Chondrocyte (in vitro differentiated cells): Measurements from ENCODE around the gene CYBC1. TPM values are rescaled to one million over a fixed set of nuclear protein-coding genes. Genes with fewer than 3 reads are reported as not detected.

Experiments used
- DNase-seq: peaks from one replicate; pipeline ENCODE4 v3.0.0; 2021; ENCODE audit warnings: mixed read lengths, low spot score
- H3K27ac Mint-ChIP-seq: one replicate; pipeline ENCODE4 v1.8.0; 2021; ENCODE audit warnings: mild to moderate bottlenecking, moderate library complexity, mixed read lengths; ENCODE audit not compliant: unreplicated experiment
- H3K27me3 Mint-ChIP-seq: 2 replicates; pipeline ENCODE4 v1.8.0; 2021; ENCODE audit warnings: low read depth, mixed read lengths
- H3K36me3 Mint-ChIP-seq: 2 replicates; pipeline ENCODE4 v1.8.0; 2021; ENCODE audit warnings: low read depth, mixed read lengths
- H3K4me1 Mint-ChIP-seq: 2 replicates; pipeline ENCODE4 v1.8.0; 2021; ENCODE audit warnings: low read depth, mild to moderate bottlenecking, mixed read lengths
- H3K4me3 Mint-ChIP-seq: one replicate; pipeline ENCODE4 v1.8.0; 2021; ENCODE audit warnings: mild to moderate bottlenecking, moderate library complexity, mixed read lengths; ENCODE audit not compliant: unreplicated experiment
- H3K9me3 Mint-ChIP-seq: 2 replicates; pipeline ENCODE4 v1.8.0; 2021; ENCODE audit warnings: low read depth, mixed read lengths
- total RNA-seq: library from RNA; stranded (reverse); gene quantifications from 3 replicates; pipeline ENCODE4 v1.2.1, GENCODE V29; 2021
- TF ChIP-seq, protein P1 (sequence below): fragments of 200-600 bp; sonication (generic); IDR thresholded peaks from 2 replicates; pipeline ENCODE4 v1.5.0; 2021; ENCODE audit warnings: antibody characterized with exemption, mild to moderate bottlenecking, moderate library complexity

Gene CYBC1
- total RNA-seq, 1 donor from 2014 or later, result 53.0 TPM

DNA sequence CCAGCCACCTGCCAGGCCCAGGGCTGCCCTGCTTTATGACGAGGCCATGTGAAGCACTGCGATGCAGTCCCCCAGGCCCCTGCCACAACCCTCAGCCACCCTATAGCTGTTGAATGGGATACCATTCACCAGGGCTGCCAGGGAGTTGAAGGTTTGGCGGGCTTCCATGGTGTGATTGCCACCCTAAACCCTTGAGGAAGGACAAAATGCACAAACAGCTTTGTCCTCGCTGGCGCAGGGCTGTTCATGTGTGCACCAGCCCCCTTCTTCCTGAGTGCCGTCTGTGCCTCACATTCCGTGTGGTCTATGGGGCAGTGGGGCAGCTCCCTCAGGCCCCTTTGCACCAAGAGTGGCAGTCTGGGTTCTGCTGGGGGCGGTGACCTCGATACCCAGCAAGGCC, 33.3 kb upstream of the CYBC1 start:
- no peaks in the 10 kb centered on the region for H3K9me3 Mint-ChIP-seq
- TF ChIP-seq, protein P1, sequence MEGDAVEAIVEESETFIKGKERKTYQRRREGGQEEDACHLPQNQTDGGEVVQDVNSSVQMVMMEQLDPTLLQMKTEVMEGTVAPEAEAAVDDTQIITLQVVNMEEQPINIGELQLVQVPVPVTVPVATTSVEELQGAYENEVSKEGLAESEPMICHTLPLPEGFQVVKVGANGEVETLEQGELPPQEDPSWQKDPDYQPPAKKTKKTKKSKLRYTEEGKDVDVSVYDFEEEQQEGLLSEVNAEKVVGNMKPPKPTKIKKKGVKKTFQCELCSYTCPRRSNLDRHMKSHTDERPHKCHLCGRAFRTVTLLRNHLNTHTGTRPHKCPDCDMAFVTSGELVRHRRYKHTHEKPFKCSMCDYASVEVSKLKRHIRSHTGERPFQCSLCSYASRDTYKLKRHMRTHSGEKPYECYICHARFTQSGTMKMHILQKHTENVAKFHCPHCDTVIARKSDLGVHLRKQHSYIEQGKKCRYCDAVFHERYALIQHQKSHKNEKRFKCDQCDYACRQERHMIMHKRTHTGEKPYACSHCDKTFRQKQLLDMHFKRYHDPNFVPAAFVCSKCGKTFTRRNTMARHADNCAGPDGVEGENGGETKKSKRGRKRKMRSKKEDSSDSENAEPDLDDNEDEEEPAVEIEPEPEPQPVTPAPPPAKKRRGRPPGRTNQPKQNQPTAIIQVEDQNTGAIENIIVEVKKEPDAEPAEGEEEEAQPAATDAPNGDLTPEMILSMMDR, result no peak
- peaks cover 41% of the 10 kb centered on the region for H3K36me3 Mint-ChIP-seq
- no peaks in the 10 kb centered on the region for H3K4me1 Mint-ChIP-seq
- no peak overlapping the region for H3K4me3 Mint-ChIP-seq
- no peak for DNase-seq
- no peak overlapping the region for H3K27ac Mint-ChIP-seq
- no peaks in the 10 kb centered on the region for H3K27me3 Mint-ChIP-seq

DNA sequence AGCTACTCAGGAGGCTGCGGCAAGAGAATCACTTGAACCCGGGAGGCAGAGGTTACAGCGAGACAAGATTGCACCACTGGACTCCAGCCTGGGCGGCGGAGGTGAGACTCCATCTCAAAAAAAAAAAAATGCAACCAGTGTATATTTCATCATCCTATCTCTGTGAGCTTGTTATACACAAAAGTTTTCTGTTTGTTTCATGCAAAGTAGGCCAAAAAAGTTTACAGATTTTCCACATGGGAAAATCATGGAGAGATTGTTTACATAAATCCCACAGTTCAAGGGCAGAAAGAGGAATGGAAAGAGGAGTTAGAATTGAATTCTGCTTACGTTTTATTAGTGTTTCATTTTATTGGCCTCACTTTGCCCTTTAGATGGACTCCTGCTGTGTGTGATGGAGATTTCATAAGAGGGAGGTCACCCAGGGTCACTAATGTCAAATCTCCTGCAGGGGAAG, 32.7 kb upstream of the CYBC1 start:
- H3K4me1 Mint-ChIP-seq, result no peaks in the 10 kb centered on the region
- no peaks in the 10 kb centered on the region for H3K27me3 Mint-ChIP-seq
- peaks cover 37% of the 10 kb centered on the region for H3K36me3 Mint-ChIP-seq
- no peak overlapping the region for H3K27ac Mint-ChIP-seq
- H3K4me3 Mint-ChIP-seq, result no peak overlapping the region
- TF ChIP-seq, protein P1, result no peak
- no peaks in the 10 kb centered on the region for H3K9me3 Mint-ChIP-seq
- DNase-seq, result no peak

DNA sequence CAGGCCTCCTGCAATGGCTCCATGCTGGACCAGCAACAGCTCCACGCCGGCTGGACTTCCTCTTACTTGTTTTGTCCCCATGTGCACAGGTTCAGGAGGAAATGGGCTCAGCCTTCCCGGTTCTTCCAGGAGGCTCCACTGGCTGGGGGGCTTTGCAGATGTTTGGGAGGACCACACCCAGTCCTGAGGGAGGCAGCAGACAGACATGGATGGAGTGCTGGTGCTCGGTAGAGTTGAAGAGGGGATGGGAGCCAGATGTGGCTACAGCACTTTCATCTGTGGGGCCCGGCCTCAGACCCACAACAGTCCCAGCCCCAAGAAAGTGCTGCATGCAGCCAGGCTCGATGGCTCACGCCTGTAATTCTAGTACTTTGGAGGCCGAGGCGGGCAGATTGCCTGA, 29.8 kb upstream of the CYBC1 start:
- peaks cover 3% of the 10 kb centered on the region for H3K4me1 Mint-ChIP-seq
- no peak overlapping the region for H3K4me3 Mint-ChIP-seq
- H3K36me3 Mint-ChIP-seq, result peaks cover 26% of the 10 kb centered on the region
- no peak overlapping the region for H3K27ac Mint-ChIP-seq
- no peak for DNase-seq
- TF ChIP-seq, protein P1, result no peak
- no peaks in the 10 kb centered on the region for H3K9me3 Mint-ChIP-seq
- no peaks in the 10 kb centered on the region for H3K27me3 Mint-ChIP-seq

DNA sequence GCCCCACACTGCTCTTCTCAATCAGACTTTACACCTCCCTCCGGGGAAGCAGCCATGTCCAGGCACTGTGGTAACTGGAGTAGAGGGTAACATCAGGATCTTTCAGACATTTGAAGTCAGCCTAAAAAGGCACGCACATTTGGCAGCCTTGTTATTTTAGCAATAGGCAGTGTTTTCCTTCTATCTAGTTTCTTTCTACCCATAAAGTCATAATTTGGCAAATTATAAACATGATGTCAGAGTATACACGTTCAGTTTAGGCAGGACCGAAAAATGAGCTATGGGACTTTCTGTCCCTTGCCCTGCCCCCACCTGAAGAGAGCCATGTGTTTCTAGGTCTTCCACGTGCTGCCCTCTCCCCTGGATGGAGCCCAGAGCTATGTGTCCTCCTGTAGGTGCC, 29.1 kb upstream of the CYBC1 start:
- H3K4me3 Mint-ChIP-seq, result no peak overlapping the region
- no peaks in the 10 kb centered on the region for H3K27me3 Mint-ChIP-seq
- no peaks in the 10 kb centered on the region for H3K9me3 Mint-ChIP-seq
- peaks cover 3% of the 10 kb centered on the region for H3K4me1 Mint-ChIP-seq
- TF ChIP-seq, protein P1, result no peak
- DNase-seq, result no peak
- H3K36me3 Mint-ChIP-seq, result peaks cover 21% of the 10 kb centered on the region
- H3K27ac Mint-ChIP-seq, result no peak overlapping the region

DNA sequence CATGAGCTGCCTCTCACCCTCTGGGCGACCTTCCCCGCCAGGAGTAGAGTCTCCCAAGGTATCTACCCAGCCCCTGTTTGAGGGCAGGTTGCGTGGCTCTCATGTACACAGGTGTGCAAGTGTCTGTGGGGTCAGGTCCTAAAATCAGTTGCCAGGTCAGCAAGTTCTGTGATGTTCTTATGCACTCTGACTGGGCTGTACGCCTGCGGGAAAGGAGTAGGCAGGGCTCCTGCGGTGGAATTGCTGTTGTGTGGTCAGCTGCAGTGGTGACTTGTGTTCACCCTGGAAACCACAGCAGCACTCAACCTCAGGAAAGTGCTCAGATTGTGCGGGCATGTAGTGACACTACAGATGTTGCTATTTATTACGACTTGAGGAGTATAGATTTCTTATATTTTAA, 27.4 kb upstream of the CYBC1 start:
- no peaks in the 10 kb centered on the region for H3K27me3 Mint-ChIP-seq
- H3K4me1 Mint-ChIP-seq, result peaks cover 3% of the 10 kb centered on the region
- no peak for DNase-seq
- no peak overlapping the region for H3K27ac Mint-ChIP-seq
- H3K4me3 Mint-ChIP-seq, result no peak overlapping the region
- peaks cover 19% of the 10 kb centered on the region for H3K36me3 Mint-ChIP-seq
- no peaks in the 10 kb centered on the region for H3K9me3 Mint-ChIP-seq
- TF ChIP-seq, protein P1, result no peak
